Erythroblast (primary cell): ENCODE measurements around the gene ELAVL1.

ENCODE experiments used
- GATA1 ChIP-seq: IDR thresholded peaks from 2 replicates; pipeline ENCODE4 v1.6.1; 2011; ENCODE audit warnings: low read depth, mild to moderate bottlenecking, control low read depth, low read length, moderate library complexity
- POLR2A ChIP-seq: IDR thresholded peaks from 2 replicates; pipeline ENCODE4 v1.6.1; 2011; ENCODE audit warnings: mild to moderate bottlenecking, low read length

DNA sequence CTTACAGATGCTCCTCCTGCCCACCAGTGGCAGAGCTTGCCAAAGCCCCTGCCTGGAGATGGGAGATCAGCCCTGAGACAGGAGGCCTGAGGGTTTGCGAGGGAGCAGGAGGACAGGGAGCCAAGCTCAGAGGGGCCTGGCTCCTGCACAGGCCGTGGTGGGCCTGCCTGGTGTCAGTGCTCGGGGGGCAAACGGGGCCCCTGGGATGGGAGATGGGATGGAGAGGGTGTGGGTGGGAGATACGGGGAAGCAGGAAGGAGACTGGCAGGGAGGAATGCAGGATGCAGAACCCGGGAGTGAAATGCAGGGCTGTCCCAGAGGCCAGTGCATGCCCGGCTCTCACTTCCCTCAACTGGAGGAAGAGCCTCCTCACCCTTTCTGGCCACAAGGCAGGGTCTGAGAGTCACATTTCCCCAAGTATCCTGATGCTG is 19.9 kb downstream of the ELAVL1 start:
- TF ChIP-seq POLR2A (no peak), GATA1 (no peak)
